Measurements from ENCODE around the gene KDM3B.

The KDM3B gene

GRCh38 chr5:138359621-138360020 lies 7.1 kb downstream of the KDM3B start:
- no peak for TF ChIP-seq GATA3 (IDR thresholded peaks at IDR 0.05; ENCODE audit: low read depth, low read length)
- no peak for TF ChIP-seq GATA2 (IDR thresholded peaks at IDR 0.05; ENCODE audit: low read depth, low read length)

GRCh38 chr5:138360941-138361452 lies 8.5 kb downstream of the KDM3B start:
- TF ChIP-seq GATA2 (IDR thresholded peaks at IDR 0.05; ENCODE audit: low read depth, low read length) (no peak), GATA3 (IDR thresholded peaks at IDR 0.05; ENCODE audit: low read depth, low read length) (no peak)

- TF ChIP-seq GATA3 (IDR thresholded peaks at IDR 0.05; ENCODE audit: low read depth, low read length) (no peak), GATA2 (IDR thresholded peaks at IDR 0.05; ENCODE audit: low read depth, low read length) (no peak)
Measured at GRCh38 chr5:138364576-138364975, 12.1 kb downstream of the KDM3B start.

- TF ChIP-seq GATA2 (IDR thresholded peaks at IDR 0.05; ENCODE audit: low read depth, low read length) (no peak), GATA3 (IDR thresholded peaks at IDR 0.05; ENCODE audit: low read depth, low read length) (no peak)
Measured at GRCh38 chr5:138366632-138367382, 14.3 kb downstream of the KDM3B start.

- no peak for TF ChIP-seq GATA3 (IDR thresholded peaks at IDR 0.05; ENCODE audit: low read depth, low read length)
Measured at GRCh38 chr5:138369261-138369660, 16.8 kb downstream of the KDM3B start.

- TF ChIP-seq GATA2 (IDR thresholded peaks at IDR 0.05; ENCODE audit: low read depth, low read length) (no peak), GATA3 (IDR thresholded peaks at IDR 0.05; ENCODE audit: low read depth, low read length) (no peak)
Measured at GRCh38 chr5:138369706-138370105, 17.2 kb downstream of the KDM3B start.

- TF ChIP-seq GATA2 (IDR thresholded peaks at IDR 0.05; ENCODE audit: low read depth, low read length) (no peak), GATA3 (IDR thresholded peaks at IDR 0.05; ENCODE audit: low read depth, low read length) (no peak)
Measured at GRCh38 chr5:138370537-138370936, 18.1 kb downstream of the KDM3B start.

GRCh38 chr5:138371454-138371853 lies 19.0 kb downstream of the KDM3B start:
- TF ChIP-seq GATA3 (IDR thresholded peaks at IDR 0.05; ENCODE audit: low read depth, low read length) (no peak), GATA2 (IDR thresholded peaks at IDR 0.05; ENCODE audit: low read depth, low read length) (no peak)

- TF ChIP-seq GATA3 (IDR thresholded peaks at IDR 0.05; ENCODE audit: low read depth, low read length) (no peak), GATA2 (IDR thresholded peaks at IDR 0.05; ENCODE audit: low read depth, low read length) (no peak)
Measured at GRCh38 chr5:138372225-138372624, 19.7 kb downstream of the KDM3B start.

- no peak for TF ChIP-seq GATA2 (IDR thresholded peaks at IDR 0.05; ENCODE audit: low read depth, low read length)
- no peak for TF ChIP-seq GATA3 (IDR thresholded peaks at IDR 0.05; ENCODE audit: low read depth, low read length)
Measured at GRCh38 chr5:138372653-138373052, 20.2 kb downstream of the KDM3B start.

- TF ChIP-seq GATA3 (IDR thresholded peaks at IDR 0.05; ENCODE audit: low read depth, low read length) (no peak), GATA2 (IDR thresholded peaks at IDR 0.05; ENCODE audit: low read depth, low read length) (no peak)
Measured at GRCh38 chr5:138382347-138382746, 29.9 kb downstream of the KDM3B start.

- TF ChIP-seq GATA2 (IDR thresholded peaks at IDR 0.05; ENCODE audit: low read depth, low read length) (no peak), GATA3 (IDR thresholded peaks at IDR 0.05; ENCODE audit: low read depth, low read length) (no peak)
Measured at GRCh38 chr5:138385660-138386059, 33.2 kb downstream of the KDM3B start.

- TF ChIP-seq GATA3 (IDR thresholded peaks at IDR 0.05; ENCODE audit: low read depth, low read length) (no peak), GATA2 (IDR thresholded peaks at IDR 0.05; ENCODE audit: low read depth, low read length) (no peak)
Measured at GRCh38 chr5:138386290-138386689, 33.8 kb downstream of the KDM3B start.

- no peak for TF ChIP-seq GATA3 (IDR thresholded peaks at IDR 0.05; ENCODE audit: low read depth, low read length)
- TF ChIP-seq GATA2 (IDR thresholded peaks at IDR 0.05; ENCODE audit: low read depth, low read length): no peak
Measured at GRCh38 chr5:138389332-138389731, 36.8 kb downstream of the KDM3B start.

GRCh38 chr5:138391859-138392386 lies 39.4 kb downstream of the KDM3B start:
- TF ChIP-seq GATA3 (IDR thresholded peaks at IDR 0.05; ENCODE audit: low read depth, low read length): no peak
- no peak for TF ChIP-seq GATA2 (IDR thresholded peaks at IDR 0.05; ENCODE audit: low read depth, low read length)
